ENCODE results near the gene MRPL3.

DNA sequence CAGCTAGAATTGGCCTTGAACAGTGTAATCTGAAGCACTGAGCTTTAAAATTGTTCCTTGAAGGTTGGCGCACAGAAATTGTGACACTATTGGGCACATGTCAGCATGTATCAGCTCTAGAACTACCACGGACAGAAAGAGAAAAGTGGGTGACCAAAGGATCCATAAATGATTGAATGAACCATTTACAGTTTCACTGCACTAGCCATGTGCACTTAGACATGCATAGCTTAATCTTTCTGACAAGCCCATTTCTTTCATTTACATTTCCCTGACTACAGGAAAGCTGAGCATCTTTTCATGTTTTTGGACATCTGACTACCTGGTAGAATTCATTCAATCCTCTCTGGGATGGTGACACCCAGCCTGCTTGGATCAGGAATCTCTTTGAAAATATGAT lies 85.0 kb downstream of the MRPL3 start:
- TF ChIP-seq, protein P1, sequence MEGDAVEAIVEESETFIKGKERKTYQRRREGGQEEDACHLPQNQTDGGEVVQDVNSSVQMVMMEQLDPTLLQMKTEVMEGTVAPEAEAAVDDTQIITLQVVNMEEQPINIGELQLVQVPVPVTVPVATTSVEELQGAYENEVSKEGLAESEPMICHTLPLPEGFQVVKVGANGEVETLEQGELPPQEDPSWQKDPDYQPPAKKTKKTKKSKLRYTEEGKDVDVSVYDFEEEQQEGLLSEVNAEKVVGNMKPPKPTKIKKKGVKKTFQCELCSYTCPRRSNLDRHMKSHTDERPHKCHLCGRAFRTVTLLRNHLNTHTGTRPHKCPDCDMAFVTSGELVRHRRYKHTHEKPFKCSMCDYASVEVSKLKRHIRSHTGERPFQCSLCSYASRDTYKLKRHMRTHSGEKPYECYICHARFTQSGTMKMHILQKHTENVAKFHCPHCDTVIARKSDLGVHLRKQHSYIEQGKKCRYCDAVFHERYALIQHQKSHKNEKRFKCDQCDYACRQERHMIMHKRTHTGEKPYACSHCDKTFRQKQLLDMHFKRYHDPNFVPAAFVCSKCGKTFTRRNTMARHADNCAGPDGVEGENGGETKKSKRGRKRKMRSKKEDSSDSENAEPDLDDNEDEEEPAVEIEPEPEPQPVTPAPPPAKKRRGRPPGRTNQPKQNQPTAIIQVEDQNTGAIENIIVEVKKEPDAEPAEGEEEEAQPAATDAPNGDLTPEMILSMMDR (IDR thresholded peaks at IDR 0.05): no peak
- no peak for TF ChIP-seq POLR2AphosphoS5 (IDR thresholded peaks at IDR 0.05)

All from transverse colon (tissue), 4 donors.